HepG2 (cell line): Measurements from ENCODE around the gene SGTB. TPM values are rescaled to one million over a fixed set of nuclear protein-coding genes. Genes with fewer than 3 reads are reported as not detected.

Experiments used
- FOXA1 ChIP-seq, 2 experiments: fragments of 450-650 bp in 1 of 2; sonication (generic) in 1 of 2; formaldehyde crosslinking in 1 of 2; IDR thresholded peaks; 2 replicates each; pipeline versions ENCODE4 v1.4.0 to v1.6.1; 2016 to 2020; ENCODE audit warnings: missing genetic modification reagents in 1 of 2
- GLI4 ChIP-seq: sonication (generic); formaldehyde crosslinking; IDR thresholded peaks from 2 replicates; pipeline ENCODE4 v1.5.1; 2020; ENCODE audit warnings: missing genetic modification reagents, mild to moderate bottlenecking, moderate library complexity, borderline replicate concordance
- KDM1A ChIP-seq: IDR thresholded peaks from 2 replicates; pipeline ENCODE4 v1.6.1; 2016; ENCODE audit warnings: missing compliant biosample characterization
- MXD4 ChIP-seq: IDR thresholded peaks from 2 replicates; pipeline ENCODE4 v1.6.1; 2016; ENCODE audit warnings: mild to moderate bottlenecking, missing biosample characterization, missing genetic modification reagents
- POGZ ChIP-seq: sonication (generic); formaldehyde crosslinking; IDR thresholded peaks from 2 replicates; pipeline ENCODE4 v1.4.0; 2020; ENCODE audit warnings: mild to moderate bottlenecking, missing genetic modification reagents
- REPIN1 ChIP-seq: sonication (generic); formaldehyde crosslinking; IDR thresholded peaks from 2 replicates; pipeline ENCODE4 v1.8.0; 2022; ENCODE audit warnings: missing genetic modification reagents, low read depth, mild to moderate bottlenecking, borderline replicate concordance
- TBL1XR1 ChIP-seq: fragments of 150-350 bp; IDR thresholded peaks from 2 replicates; pipeline ENCODE4 v1.6.1; 2014; ENCODE audit warnings: borderline replicate concordance, low read length; ENCODE audit not compliant: partially characterized antibody
- ZKSCAN1 ChIP-seq: fragments of 150-350 bp; IDR thresholded peaks from 2 replicates; pipeline ENCODE4 v1.6.1; 2014; ENCODE audit warnings: low read length
- polyA plus RNA-seq, 8 experiments: library from polyadenylated mRNA; depleted of rRNA in 3 of 8; stranded (reverse) in 7 of 8; unstranded in 1 of 8; fragments of >200 nt; fragmentation: Illumina TruSeq in 4 of 8; extraction: Trizol in 4 of 8; gene quantifications; 2 replicates each; pipeline versions ENCODE4 v1.2.1 to v1.2.3, GENCODE V29; 2011 to 2016; ENCODE audit warnings: low read depth in 4 of 8, missing spikeins in 1 of 8, mixed read lengths in 1 of 8; ENCODE audit not compliant: insufficient read depth in 1 of 8
- total RNA-seq, 5 experiments: library from RNA; depleted of rRNA; stranded (reverse); fragments of >200 nt; fragmentation: Illumina TruSeq; extraction: Trizol; gene quantifications; 2 replicates each; pipeline ENCODE4 v1.2.3, GENCODE V29; 2016; ENCODE audit warnings: low read depth in 1 of 5
- TF ChIP-seq, protein P1 (sequence below), 2 experiments: sonication (generic) in 1 of 2; formaldehyde crosslinking in 1 of 2; IDR thresholded peaks; 2 replicates each; pipeline versions ENCODE4 v1.4.0 to v1.6.1; 2016 to 2020; ENCODE audit warnings: borderline replicate concordance in 1 of 2, low read depth in 1 of 2, mild to moderate bottlenecking in 1 of 2, missing genetic modification reagents in 1 of 2
- TF ChIP-seq, protein P2 (sequence below): sonication (generic); formaldehyde crosslinking; IDR thresholded peaks from 2 replicates; pipeline ENCODE4 v1.5.1; 2020; ENCODE audit warnings: mild to moderate bottlenecking, missing genetic modification reagents
- TF ChIP-seq, protein P3 (sequence below): sonication (generic); formaldehyde crosslinking; conservative IDR thresholded peaks from 2 replicates; pipeline ENCODE4 v1.8.0; 2022; ENCODE audit warnings: mild to moderate bottlenecking, moderate library complexity, missing genetic modification reagents
- TF ChIP-seq, protein P4 (sequence below): sonication (generic); formaldehyde crosslinking; IDR thresholded peaks from 2 replicates; pipeline ENCODE4 v1.4.0; 2020; ENCODE audit warnings: missing genetic modification reagents, borderline replicate concordance

The SGTB gene
- total and polyA plus RNA-seq, 2 of the 13 experiments (the other 11 are each of a cell fraction or from before 2014, with no cell fraction given): 5.2 to 11.2 TPM

DNA sequence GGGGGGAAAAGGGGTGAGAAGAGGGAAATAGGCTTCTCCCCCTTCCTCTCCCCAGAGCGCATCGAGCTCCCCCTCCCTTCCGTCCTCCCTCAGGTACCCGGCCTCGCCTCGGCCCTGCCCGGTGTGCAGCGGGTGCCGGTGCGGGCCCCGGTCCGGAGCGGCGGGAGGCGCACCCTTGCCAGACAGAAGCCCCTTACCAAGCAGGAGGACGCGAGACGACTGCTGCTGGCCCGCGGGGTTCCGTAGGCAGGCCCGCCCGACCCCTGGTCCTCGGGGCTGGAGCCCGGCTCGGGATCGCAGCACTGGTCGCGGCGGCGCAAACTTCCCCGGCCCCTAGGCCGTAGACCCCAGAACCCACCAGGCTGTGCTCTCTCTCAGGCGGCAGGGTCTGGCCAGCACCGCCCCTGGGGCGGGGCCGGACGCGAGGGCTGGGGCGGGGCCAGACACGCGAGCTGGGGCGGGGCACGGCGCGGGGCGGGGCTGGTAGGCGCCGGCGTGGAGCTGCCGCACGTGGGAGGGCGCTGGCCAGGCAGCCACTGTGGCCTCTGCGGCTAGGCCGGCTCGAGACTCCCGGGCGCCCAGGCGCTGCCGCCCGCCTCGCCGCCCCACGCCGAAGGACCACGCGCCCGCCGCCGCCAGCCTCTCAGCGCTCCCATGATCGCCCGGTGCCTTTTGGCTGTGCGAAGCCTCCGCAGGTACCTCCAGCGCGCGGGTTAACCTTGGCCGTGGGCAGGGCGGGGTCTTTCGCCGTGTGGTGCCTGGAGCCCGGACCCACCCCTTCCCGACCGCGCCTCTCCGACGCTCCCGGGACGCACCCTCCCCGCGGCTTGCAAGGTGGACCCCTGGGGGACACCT lies at the start of gene SGTB, which contains the start of gene NLN (continued):
- TF ChIP-seq KDM1A (CRISPR knock-in tag): no peak
- no peak for TF ChIP-seq ZKSCAN1
- TF ChIP-seq, protein P1, sequence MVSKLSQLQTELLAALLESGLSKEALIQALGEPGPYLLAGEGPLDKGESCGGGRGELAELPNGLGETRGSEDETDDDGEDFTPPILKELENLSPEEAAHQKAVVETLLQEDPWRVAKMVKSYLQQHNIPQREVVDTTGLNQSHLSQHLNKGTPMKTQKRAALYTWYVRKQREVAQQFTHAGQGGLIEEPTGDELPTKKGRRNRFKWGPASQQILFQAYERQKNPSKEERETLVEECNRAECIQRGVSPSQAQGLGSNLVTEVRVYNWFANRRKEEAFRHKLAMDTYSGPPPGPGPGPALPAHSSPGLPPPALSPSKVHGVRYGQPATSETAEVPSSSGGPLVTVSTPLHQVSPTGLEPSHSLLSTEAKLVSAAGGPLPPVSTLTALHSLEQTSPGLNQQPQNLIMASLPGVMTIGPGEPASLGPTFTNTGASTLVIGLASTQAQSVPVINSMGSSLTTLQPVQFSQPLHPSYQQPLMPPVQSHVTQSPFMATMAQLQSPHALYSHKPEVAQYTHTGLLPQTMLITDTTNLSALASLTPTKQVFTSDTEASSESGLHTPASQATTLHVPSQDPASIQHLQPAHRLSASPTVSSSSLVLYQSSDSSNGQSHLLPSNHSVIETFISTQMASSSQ (IDR thresholded peaks at IDR 0.05; ENCODE audit: low read depth): no peak
- TF ChIP-seq, protein P1 (CRISPR knock-in tag; IDR thresholded peaks at IDR 0.05; ENCODE audit: borderline replicate concordance): peak; percentile 55; the same call in 1 of the 2 replicates
- TF ChIP-seq, protein P2, sequence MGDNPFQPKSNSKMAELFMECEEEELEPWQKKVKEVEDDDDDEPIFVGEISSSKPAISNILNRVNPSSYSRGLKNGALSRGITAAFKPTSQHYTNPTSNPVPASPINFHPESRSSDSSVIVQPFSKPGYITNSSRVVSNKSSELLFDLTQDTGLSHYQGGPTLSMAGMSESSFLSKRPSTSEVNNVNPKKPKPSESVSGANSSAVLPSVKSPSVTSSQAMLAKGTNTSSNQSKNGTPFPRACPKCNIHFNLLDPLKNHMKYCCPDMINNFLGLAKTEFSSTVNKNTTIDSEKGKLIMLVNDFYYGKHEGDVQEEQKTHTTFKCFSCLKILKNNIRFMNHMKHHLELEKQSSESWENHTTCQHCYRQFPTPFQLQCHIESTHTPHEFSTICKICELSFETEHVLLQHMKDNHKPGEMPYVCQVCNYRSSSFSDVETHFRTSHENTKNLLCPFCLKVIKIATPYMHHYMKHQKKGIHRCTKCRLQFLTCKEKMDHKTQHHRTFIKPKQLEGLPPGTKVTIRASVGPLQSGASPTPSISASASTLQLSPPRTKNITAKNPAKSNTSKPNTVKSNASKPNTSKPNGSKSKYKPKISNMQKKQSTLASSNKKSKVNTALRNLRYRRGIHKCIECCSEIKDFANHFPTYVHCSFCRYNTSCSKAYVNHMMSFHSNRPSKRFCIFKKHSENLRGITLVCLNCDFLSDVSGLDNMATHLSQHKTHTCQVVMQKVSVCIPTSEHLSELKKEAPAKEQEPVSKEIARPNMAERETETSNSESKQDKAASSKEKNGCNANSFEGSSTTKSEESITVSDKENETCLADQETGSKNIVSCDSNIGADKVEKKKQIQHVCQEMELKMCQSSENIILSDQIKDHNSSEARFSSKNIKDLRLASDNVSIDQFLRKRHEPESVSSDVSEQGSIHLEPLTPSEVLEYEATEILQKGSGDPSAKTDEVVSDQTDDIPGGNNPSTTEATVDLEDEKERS (CRISPR knock-in tag): no peak
- peak; percentile 8; the same call in 1 of the 2 replicates for TF ChIP-seq POGZ (CRISPR knock-in tag)
- TF ChIP-seq, protein P3, sequence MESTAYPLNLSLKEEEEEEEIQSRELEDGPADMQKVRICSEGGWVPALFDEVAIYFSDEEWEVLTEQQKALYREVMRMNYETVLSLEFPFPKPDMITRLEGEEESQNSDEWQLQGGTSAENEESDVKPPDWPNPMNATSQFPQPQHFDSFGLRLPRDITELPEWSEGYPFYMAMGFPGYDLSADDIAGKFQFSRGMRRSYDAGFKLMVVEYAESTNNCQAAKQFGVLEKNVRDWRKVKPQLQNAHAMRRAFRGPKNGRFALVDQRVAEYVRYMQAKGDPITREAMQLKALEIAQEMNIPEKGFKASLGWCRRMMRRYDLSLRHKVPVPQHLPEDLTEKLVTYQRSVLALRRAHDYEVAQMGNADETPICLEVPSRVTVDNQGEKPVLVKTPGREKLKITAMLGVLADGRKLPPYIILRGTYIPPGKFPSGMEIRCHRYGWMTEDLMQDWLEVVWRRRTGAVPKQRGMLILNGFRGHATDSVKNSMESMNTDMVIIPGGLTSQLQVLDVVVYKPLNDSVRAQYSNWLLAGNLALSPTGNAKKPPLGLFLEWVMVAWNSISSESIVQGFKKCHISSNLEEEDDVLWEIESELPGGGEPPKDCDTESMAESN: no peak
- no peak for TF ChIP-seq GLI4 (CRISPR knock-in tag)
- no peak for TF ChIP-seq TBL1XR1
- peak; percentile 49; the same call in 1 of the 2 replicates for TF ChIP-seq MXD4 (CRISPR knock-in tag)
- TF ChIP-seq, protein P4, sequence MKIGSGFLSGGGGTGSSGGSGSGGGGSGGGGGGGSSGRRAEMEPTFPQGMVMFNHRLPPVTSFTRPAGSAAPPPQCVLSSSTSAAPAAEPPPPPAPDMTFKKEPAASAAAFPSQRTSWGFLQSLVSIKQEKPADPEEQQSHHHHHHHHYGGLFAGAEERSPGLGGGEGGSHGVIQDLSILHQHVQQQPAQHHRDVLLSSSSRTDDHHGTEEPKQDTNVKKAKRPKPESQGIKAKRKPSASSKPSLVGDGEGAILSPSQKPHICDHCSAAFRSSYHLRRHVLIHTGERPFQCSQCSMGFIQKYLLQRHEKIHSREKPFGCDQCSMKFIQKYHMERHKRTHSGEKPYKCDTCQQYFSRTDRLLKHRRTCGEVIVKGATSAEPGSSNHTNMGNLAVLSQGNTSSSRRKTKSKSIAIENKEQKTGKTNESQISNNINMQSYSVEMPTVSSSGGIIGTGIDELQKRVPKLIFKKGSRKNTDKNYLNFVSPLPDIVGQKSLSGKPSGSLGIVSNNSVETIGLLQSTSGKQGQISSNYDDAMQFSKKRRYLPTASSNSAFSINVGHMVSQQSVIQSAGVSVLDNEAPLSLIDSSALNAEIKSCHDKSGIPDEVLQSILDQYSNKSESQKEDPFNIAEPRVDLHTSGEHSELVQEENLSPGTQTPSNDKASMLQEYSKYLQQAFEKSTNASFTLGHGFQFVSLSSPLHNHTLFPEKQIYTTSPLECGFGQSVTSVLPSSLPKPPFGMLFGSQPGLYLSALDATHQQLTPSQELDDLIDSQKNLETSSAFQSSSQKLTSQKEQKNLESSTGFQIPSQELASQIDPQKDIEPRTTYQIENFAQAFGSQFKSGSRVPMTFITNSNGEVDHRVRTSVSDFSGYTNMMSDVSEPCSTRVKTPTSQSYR (CRISPR knock-in tag): no peak
- TF ChIP-seq REPIN1: peak; percentile 41; the same call in 1 of the 2 replicates
- no peak for TF ChIP-seq FOXA1 (IDR thresholded peaks at IDR 0.05)
- no peak for TF ChIP-seq FOXA1 (CRISPR knock-in tag; IDR thresholded peaks at IDR 0.05)
